T-helper 9 cell (primary cell): ENCODE data around the gene SERPINE2.
"Not testable (repeated sequence)": the region's sequence is repeated elsewhere in the genome, so short reads cannot be mapped to it uniquely, and the experiment has no call there.

Source experiments
- DNase-seq: peaks from one replicate; pipeline ENCODE4 v3.0.0-alpha.2; 2020

SERPINE2 gene

DNA sequence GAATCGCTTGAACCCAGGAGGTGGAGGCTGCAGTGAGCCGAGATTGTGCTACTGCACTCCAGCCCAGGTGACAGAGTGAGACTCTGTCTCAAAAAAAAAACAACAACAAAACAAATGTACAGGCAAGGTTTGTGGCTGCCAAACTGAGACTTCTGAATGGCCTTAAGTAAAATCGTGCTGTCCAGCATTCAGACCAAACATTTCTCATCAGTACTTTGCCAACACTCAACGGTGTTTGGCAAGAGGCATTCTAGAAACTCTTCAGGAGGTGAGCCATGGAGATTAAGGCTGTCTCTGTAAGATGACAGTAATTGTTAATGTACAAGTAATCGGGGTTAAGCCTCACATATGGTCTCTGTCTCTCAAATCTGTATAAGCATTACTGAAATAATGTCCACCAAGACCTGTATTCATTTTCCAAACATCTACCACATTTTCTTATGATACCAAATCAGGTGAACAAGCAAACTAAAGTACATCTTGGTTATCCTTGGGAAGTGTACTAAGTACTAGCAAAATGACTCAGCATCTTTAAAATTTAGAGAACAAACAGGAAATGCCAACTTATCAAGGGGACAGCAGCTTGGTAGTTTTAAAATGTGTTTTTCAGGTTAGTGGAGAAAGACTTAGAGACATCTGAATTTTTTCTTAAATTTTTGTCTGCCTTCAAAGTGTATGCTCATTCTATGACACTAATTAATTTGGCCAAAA, 29.3 kb downstream of the SERPINE2 start:
- no peak for DNase-seq

DNA sequence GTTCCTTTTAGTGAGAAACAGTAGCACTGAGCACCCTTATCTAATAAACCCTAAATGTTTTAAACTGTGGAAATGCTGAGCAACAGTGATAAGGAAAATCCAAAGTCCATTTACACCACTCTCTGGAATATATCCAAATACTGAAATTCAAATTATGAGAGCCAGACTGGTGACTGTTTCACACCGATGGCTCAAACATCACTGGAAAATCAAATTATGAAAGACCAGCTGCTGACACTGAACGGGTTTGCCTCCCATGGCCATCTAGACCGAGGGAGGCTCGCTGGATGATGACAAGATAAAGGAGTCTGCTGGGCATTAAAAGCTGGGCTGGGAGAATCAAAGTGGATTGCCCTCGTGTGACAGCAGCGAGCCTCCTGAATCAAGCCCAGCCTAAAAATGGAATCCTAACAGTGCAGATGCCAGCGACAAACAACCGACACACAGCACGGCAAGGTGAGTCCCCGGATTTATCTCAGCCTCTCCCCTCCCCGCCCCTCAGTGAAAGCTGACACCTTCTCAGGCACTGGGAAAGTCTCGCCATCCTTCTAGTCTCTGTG, 30.3 kb downstream of the SERPINE2 start:
- DNase-seq = no peak

DNA sequence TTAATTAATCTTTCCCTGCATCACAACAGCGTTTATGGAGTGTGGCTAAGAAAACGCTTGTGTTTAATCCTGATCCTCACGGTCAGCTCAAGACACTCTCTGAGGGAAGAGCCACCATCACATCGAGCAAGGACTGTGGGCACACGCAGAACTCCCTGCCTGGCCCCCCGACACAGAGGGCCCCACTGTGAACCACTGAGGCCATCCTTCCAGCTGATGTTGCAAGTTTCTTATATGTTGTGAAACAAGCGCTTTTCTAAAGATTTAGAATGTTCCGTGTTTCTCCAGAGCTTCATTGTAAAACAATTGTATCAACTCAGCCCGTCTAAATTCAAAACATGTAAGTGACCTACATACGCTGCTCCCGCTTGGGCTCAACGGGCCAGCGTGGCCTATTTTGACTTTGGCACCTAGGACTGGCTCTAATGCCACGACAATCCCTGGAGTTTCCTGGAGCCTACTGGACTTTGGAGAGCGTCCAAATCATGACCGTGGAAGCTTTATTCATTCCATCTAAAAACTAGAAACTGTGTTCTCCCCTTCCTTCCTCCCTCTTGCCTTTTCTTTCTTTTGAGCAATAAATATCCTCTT, 34.9 kb downstream of the SERPINE2 start:
- no peak for DNase-seq

DNA sequence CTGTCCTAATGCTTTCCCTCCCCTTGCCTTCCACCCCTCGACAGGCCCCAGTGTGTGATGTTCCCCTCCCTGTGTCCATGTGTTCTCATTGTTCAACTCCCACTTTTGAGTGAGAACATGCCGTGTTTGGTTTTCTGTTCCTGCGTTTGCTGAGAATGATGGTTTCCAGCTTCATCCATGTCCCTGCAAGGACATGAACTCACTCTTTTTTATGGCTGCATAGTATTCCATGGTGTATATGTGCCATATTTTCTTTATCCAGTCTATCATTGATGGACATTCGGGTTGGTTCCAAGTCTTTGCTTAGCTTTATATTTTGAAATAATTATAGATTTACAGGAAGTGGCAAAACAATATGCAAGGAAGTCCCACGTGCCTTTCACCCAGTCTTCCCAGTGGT, 38.4 kb downstream of the SERPINE2 start:
- not testable (repeated sequence) for DNase-seq

DNA sequence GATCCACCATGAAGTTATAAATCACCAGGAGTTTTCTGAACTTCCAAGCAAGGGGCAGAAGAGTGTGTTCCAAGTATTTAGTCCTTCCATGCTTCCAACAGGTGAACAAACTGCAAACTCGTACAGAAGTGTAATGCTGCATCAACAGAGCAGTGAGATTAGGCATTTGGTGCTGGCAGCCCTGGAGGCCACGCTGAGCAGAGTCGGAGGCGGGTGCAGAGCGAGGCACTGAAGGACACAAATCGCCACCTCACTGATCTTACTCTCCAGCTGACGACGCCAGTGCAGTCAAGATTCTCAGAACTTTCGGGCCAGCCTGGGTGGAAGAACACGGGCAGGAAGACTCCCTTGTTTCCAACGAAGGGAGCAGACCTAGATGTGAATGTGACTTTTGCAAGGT, 39.2 kb downstream of the SERPINE2 start:
- DNase-seq = no peak

DNA sequence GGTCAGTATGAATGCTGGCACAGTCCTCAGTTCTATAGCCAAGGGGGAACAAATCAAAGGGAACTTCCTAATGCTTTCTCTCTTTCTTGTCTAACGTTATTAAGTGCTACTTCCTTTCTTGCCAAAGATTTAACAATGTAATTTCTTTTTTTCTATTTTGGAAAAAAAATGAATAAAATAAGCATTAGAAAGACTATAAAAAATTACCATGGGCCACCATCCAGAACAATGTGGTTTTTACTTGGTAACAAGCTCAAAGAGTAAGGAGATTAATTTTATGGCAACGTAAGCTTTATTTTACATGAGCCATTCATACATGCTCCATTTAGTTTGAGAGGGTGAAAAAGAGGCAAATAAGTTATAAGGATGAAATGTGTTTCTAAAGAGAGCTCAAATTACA, 40.1 kb downstream of the SERPINE2 start:
- no peak for DNase-seq

DNA sequence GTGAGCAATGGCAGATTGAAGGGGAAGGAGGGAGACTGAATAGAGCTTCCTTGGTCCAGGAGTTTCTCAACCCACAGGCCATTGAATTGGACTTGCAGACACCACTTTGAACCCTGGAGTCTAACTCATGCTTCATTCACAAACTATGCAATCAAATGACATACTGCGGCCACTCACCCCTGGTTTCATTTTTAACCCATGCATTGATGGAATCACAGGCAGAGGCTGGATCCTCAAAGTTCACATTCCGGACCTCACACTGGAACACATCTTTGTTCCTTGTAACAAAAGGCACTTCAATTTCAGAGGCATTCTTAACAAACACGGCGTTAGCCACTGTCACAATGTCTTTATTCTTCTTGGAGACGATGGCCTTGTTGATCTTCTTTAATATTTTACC, 41.1 kb downstream of the SERPINE2 start:
- no peak for DNase-seq

DNA sequence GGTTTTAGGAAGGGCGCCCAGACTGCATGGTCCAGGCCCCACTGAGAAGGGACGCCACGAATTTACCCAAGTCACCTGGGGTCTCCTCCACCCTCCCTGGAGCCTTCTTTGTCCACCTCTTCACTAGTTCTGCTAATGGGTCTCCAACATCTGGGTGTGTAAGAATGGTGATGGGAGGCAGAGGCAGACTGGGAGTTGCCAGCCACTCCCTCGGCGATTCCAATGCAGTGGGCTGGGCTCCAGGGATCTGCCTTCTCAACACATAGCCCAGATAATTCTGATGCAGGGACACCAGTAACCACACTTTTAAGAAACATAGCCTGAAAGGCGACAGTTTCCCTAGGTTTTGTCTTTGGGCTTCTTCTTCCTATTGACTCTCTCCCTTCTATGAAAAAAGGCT, 42.7 kb downstream of the SERPINE2 start:
- no peak for DNase-seq

DNA sequence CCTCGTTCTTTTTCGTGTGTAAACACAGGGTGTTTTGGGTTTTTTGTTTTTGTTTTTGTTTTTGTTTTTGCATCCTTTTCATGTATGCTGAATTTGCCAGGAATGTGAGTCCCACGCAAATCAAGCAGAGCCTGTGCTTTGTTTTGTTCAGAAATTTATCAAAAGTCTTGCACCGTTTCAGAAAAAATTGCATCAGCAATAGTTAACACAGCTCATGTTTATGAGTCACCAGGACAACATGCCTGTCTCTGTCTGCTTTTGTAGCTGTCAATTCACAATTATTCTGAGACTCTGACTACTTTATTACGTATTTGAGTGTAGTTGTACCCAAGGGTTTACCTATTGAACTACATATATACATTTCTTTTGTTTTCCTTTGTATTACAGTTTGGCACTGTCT, 43.5 kb downstream of the SERPINE2 start:
- no peak for DNase-seq

DNA sequence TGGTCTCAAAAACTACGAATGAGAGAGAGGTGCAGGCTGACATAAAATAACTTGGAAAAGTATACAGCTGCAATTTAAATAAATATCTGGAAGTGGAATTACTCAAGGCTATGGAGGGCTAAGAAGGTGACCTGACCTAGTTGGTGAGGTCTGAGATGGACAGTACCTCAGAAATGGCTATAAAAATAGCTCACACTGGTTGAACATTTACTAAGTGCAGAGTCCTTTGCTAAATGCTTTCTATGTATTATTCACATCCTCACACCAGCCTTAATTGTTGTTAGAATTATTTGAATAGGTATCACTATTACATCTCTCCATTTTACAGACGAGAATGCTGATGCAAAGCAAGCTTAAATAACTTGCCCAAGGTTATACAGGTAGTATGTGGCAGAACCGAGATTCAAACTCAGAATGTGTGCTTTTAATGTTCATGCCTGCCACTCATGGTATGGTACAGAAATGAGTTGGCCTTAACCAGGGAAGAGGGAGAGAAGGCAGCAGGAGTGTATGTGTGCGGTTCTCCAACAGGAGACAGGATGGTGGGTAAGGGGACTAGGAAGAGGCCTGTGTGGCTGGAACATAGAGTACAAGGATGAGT, 44.4 kb downstream of the SERPINE2 start:
- no peak for DNase-seq

DNA sequence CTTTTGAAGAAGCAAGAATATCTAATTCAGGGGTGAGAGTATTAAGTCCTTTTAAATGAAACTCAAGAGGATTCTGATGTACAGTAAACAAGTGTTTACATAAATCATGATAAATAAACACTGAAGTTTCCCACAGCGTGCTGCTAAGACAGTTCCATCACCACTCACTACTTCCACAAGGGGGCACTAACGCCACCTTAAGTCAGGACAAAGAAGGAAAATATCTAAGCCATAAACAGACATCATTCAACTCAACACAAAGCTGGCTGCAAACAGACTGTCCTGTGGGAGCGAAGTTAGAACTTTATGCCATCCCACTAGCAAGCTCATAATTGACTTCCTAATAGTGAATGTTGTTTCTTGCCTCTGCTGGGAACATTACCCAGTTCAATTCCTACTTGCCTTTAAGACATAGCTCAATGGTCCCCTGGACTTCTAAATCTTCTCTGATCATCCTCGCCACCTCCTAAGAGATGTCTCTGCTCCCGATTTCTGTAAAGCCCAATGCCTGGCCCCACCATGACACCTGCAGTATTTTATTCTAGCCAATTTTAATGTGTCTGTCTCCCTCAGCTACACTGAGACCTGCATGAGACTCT, 45.4 kb downstream of the SERPINE2 start:
- DNase-seq = peak; percentile 38

DNA sequence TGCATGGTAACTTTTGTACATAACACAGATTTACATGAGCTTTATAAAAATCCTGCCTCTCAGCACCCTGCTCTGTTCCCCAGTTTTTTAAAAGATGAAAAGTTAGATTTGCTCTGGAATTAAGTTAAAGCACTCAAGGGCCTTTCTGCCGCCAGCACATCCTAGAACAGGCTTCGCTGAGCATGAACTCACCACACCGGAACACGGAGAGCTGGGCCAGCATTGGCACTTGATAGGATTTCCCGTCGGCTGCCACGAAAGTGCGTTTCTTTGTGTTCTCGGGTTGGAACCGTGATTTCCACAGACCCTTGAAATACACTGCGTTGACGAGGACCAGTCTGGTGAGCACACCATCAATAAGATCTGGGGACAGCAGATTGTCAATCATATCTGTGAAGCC, 47.5 kb downstream of the SERPINE2 start:
- DNase-seq = no peak

DNA sequence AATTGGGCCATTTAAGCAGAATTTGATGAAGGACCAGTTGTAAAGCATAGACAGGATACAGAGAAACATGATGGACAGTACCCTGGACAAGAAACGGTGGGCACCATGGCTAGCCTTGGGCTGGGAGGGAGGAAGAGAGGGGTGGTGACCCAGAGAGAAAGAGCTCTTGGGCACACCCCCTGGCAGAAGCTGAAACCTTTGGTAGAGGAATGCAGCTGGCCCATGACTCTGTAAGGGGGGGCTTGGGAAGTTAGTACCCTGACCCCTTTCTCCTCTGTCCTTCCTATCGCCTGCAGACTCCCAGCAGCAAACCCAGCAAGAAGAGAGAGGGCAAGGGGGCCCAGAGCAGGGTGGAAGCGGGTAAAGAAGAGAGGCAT, 49.2 kb downstream of the SERPINE2 start:
- DNase-seq = no peak

DNA sequence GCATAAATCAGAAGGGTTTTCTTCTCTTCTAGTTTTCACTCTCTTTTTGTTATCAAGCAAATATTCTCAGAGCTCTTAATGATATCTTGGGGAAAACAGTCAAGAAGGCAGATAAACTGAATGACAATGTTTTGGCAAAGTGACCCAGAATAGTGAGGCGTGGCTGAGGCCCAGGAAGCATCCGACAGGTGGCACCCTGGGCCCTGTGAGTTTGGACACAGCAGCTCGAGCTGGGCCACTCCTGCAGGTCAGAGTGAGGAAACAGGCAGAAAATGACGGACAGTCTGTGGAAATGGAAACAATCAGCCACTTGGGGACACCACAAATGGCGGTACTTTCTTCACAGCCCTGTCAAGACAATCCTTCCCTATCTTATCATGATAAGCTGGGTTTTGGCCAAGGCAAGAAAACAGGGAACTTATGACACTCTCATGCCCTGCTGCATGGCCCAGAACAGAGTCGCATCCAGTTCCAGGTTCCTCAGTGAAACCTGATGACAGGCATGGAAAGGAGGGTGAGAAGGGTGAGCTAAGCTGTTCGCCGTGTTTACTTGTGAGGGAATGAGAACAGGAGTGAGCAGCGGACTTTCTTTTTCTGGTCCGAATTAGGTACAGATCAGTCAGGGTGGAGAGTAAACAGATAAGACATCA, 49.8 kb downstream of the SERPINE2 start:
- DNase-seq = no peak

DNA sequence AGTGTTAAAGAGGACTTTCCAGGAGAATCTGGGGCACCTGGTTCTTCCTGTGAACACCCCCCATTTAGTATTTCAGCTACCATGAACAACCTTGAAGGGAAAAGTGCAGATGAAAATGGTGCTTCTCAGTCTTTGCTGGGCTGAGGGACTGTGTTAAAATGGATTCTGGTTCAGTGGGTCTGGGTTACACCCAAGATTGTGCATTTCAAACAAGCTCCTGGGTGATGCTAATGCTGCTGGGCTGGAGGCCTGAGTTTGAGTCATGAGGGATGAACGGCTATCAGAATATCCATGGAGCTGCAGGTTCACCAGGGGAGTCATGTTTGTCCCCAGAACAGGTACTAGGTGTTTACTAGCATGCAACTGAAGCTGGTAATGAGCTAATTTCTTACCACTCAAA, 57.8 kb downstream of the SERPINE2 start:
- no peak for DNase-seq

DNA sequence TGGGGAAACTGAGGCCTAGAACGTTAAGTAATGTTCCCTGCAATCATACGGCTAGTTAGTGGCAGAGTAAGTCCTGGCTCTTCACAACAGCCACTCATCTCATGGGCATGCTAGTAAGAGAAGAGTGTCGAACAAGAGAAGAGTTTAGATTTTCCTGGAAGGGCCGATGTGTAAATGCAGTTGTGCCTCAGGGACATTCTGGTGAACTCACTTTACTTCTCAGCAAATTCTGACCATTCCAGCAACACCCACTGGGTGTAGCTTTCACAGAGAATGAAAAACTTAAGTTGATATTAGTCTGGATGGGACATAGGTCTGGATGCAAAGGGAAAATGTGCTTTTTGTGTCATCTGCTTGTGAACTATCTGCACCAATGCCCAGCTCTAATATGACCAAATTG, 58.3 kb downstream of the SERPINE2 start:
- DNase-seq = no peak

DNA sequence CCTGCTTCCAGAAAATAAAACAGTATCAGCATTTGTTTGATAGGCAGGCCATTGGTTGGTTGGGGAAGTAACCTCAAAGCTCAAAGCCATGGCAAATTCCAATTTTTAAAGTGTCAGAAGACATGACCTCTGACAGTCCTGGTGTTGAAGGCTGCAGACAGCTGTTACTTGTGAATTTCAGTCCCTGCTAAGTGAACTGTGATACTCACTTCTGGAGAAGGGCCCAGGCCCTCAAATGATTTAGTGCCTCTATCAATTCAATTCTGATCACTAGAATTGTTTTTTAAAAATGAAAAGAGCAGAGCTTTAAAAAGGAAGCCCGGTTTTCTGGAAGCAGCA, 58.7 kb downstream of the SERPINE2 start:
- DNase-seq = no peak

DNA sequence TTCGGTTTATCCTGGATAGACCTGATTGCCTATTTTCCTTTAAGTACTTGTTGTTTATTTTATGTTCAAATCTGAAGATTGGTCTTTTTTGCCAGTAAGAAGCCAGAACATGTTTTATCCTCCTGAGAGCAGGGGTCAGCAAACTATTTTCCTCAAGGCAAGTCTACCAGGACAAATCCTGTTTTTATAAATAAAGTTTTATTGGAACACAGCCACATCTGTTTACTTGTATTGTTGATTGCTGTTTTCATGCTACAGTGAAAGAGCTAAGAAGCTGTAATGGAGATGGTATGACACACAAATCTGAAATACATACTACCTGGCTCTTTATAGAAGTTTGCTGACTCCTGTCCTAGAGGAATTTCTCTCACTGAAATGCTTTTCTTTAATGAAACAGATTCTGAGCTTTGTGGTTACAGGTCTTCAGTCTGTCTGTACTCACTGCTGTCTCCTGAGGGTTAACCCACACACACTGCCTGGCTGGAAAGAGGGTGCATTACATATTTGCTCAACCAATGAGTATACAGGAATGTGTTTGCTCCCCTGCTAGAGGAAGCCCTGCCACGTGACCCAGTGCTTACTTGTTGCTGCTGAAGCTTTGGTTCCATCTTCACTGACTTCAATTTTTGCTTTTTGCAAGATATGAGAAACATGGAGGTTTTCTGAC, 59.2 kb downstream of the SERPINE2 start:
- no peak for DNase-seq

DNA sequence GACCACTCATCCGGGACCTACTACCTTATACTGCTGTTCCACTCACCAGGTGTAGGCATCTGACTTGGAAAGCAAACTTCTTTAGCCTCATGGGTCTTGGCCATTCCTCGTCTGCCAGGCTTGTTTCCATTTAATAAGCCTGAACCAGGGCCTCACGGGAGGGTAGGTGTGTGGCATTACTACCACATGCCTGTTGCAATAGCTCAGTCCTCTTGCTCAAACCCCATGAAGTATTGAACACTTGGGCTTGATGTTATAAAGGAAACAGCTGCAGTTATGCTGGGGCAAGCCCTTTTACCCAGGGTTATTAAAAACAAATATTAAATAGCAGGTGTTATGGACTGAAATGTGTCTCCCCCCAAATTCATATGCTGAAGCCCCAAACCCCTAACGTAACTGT, 60.6 kb downstream of the SERPINE2 start:
- no peak for DNase-seq

DNA sequence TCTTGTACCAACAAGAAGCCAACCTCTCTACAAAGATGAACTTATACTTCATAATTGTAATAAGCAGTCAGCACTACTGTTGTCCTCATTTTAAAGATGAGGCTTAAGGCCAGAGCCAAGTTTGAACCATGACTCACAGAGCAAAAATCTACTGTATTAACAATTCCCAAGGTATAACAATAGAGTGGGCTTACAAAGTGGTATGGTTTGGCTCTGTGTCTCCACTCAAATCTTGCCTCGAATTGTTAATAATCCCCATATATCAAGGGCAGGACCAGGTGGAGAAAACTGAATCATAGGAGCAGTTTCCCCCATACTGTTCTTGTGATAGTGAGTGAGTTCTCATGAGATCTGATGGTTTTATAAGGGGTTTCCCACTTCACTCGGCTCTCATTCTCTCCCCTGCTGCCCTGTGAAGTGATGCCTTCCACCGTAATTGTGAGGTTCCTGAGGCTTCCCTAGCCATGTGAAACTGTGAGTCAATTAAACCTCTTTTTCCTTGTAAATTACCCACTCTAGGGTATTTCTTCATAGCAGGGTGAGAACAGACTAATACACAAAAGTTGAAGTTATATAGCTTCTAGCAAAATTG, 62.4 kb downstream of the SERPINE2 start:
- no peak for DNase-seq

DNA sequence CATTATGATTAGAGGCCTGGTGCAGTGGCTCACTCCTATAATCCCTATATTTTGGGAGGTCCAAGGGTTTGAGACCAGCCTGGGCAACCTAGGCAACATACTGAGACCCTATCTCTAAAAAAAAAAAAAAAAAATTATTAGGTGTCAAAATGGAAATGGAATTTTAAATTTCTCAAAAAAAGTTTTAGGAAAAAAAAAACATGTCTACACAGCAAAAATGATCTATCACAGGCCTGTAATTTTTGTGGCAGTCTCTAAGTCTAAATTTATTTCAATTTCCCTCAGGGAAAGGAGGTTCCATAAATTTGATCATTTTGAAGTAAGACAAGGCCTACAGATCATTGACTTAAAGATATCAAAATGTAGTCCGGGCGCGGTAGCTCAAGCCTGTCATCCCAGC, 65.5 kb downstream of the SERPINE2 start:
- DNase-seq = no peak

DNA sequence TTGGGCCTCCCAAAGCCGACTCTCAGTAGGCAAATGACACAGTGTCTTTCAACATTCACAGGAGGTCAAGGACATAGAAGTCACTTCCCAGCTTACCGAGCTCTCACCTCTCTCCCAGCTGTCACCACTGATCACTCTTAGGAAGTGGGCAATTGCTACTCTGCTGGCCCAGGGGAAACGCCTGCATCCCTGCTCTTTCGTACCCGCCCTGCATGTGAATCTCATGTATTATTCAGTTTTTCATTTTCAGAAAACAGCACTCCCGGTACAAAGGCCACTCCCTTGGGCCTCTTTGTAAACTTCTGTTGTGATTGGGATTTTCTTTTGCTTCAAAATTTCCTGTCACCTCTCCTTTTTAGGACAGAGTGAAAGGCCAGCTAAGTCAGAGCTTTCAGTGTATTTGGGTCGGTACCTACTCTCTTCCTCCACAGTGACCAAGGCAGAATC, 66.4 kb downstream of the SERPINE2 start:
- DNase-seq = no peak
